Measurements from ENCODE around the gene PCBP2. TPM values are rescaled to one million over a fixed set of nuclear protein-coding genes. Genes with fewer than 3 reads are reported as not detected.

Gene PCBP2
- total RNA-seq, 1 experiment from 2014 or later: 981 TPM

DNA sequence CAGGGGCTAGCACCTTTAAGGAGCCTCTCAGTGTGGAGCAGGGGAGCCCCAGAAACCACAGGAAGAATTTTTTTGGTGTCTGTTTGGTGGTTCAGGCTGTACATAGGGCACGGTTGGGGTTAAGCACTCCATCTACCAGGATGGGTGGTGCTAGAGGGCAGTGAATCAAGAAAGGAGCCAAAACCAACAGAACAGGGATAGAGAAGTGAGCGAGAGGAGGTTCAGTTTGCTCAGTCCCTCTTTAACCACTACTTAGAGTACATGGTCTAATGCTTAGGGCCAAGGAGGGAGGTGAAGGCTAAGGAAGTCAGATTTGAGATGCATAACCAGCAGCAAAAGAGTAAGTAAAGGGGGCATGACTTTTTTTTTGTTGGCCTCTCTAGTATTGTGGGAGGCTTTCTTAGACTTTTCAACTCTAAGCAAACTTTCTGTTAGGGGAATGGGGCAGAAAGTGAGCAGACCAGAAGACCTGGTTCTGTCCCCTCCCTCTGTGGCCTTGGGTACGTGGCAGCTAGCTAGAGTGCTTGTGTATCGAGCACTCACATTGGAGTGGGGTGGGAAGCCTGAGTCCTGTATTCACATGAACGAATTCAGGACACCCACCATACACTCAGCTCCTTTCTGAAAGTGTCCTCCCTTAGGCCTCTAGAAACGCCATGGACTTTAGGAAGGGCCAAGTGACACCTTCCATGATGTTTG, 62.0 kb downstream of the PCBP2 start:
- ATAC-seq (no peak), DNase-seq (ENCODE audit: low spot score) (no peak)
- Mint-ChIP-seq H3K27ac (no peak overlapping the region), H3K4me1 (peaks cover 8% of the 10 kb centered on the region), H3K4me3 (no peak overlapping the region), H3K36me3 (peaks cover 3% of the 10 kb centered on the region; the same call in 1 of the 2 replicates), H3K27me3 (ENCODE audit: low read depth) (no peaks in the 10 kb centered on the region), H3K9me3 (no peaks in the 10 kb centered on the region)
- ChIA-PET CTCF (interaction anchor here (1.4 kb wide), 1 partner anchor 30 kb away, joined by 3 read pairs; no protein-coding TSS in a partner anchor), POLR2A (no interaction called here)
- TF ChIP-seq CREM (CRISPR knock-in tag; IDR thresholded peaks at IDR 0.05) (no peak), JUN (CRISPR knock-in tag; IDR thresholded peaks at IDR 0.05) (no peak), SOX15 (CRISPR knock-in tag; IDR thresholded peaks at IDR 0.05) (no peak), GABPB1 (CRISPR knock-in tag; IDR thresholded peaks at IDR 0.05) (no peak), NR2C2 (CRISPR knock-in tag; IDR thresholded peaks at IDR 0.05) (no peak), CREB1 (CRISPR knock-in tag; IDR thresholded peaks at IDR 0.05) (no peak), JAZF1 (CRISPR knock-in tag; IDR thresholded peaks at IDR 0.05) (no peak), ESRRA (CRISPR knock-in tag; IDR thresholded peaks at IDR 0.05; ENCODE audit: borderline replicate concordance) (no peak), FOXJ3 (CRISPR knock-in tag; IDR thresholded peaks at IDR 0.05; ENCODE audit: borderline replicate concordance) (no peak), NFE2L1 (CRISPR knock-in tag; IDR thresholded peaks at IDR 0.05) (no peak), ZNF263 (CRISPR knock-in tag; IDR thresholded peaks at IDR 0.05; ENCODE audit: low read depth) (no peak), RELA (CRISPR knock-in tag; IDR thresholded peaks at IDR 0.05; ENCODE audit: borderline replicate concordance) (no peak), NFYB (CRISPR knock-in tag; conservative IDR thresholded peaks at IDR 0.05; ENCODE audit: low read depth) (no peak), CDX4 (CRISPR knock-in tag; IDR thresholded peaks at IDR 0.05; ENCODE audit: borderline replicate concordance) (no peak), TCF7 (CRISPR knock-in tag; IDR thresholded peaks at IDR 0.05; ENCODE audit: low read depth) (no peak), MYBL2 (CRISPR knock-in tag; IDR thresholded peaks at IDR 0.05) (no peak)
- TF ChIP-seq, protein P1, sequence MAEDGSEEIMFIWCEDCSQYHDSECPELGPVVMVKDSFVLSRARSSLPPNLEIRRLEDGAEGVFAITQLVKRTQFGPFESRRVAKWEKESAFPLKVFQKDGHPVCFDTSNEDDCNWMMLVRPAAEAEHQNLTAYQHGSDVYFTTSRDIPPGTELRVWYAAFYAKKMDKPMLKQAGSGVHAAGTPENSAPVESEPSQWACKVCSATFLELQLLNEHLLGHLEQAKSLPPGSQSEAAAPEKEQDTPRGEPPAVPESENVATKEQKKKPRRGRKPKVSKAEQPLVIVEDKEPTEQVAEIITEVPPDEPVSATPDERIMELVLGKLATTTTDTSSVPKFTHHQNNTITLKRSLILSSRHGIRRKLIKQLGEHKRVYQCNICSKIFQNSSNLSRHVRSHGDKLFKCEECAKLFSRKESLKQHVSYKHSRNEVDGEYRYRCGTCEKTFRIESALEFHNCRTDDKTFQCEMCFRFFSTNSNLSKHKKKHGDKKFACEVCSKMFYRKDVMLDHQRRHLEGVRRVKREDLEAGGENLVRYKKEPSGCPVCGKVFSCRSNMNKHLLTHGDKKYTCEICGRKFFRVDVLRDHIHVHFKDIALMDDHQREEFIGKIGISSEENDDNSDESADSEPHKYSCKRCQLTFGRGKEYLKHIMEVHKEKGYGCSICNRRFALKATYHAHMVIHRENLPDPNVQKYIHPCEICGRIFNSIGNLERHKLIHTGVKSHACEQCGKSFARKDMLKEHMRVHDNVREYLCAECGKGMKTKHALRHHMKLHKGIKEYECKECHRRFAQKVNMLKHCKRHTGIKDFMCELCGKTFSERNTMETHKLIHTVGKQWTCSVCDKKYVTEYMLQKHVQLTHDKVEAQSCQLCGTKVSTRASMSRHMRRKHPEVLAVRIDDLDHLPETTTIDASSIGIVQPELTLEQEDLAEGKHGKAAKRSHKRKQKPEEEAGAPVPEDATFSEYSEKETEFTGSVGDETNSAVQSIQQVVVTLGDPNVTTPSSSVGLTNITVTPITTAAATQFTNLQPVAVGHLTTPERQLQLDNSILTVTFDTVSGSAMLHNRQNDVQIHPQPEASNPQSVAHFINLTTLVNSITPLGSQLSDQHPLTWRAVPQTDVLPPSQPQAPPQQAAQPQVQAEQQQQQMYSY (CRISPR knock-in tag; IDR thresholded peaks at IDR 0.05): no peak
- TF ChIP-seq, protein P2, sequence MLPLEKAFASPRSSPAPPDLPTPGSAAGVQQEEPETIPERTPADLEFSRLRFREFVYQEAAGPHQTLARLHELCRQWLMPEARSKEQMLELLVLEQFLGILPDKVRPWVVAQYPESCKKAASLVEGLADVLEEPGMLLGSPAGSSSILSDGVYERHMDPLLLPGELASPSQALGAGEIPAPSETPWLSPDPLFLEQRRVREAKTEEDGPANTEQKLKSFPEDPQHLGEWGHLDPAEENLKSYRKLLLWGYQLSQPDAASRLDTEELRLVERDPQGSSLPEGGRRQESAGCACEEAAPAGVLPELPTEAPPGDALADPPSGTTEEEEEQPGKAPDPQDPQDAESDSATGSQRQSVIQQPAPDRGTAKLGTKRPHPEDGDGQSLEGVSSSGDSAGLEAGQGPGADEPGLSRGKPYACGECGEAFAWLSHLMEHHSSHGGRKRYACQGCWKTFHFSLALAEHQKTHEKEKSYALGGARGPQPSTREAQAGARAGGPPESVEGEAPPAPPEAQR (CRISPR knock-in tag; IDR thresholded peaks at IDR 0.05): no peak
- TF ChIP-seq, protein P3, sequence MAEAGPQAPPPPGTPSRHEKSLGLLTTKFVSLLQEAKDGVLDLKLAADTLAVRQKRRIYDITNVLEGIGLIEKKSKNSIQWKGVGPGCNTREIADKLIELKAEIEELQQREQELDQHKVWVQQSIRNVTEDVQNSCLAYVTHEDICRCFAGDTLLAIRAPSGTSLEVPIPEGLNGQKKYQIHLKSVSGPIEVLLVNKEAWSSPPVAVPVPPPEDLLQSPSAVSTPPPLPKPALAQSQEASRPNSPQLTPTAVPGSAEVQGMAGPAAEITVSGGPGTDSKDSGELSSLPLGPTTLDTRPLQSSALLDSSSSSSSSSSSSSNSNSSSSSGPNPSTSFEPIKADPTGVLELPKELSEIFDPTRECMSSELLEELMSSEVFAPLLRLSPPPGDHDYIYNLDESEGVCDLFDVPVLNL (CRISPR knock-in tag; IDR thresholded peaks at IDR 0.05; ENCODE audit: borderline replicate concordance, low read depth): no peak
